Adipose tissue (tissue), 3 donors: Measurements from ENCODE around the gene NOC3L. TPM values are rescaled to one million over a fixed set of nuclear protein-coding genes. Genes with fewer than 3 reads are reported as not detected.

ENCODE experiments used
- H3K27ac ChIP-seq: one replicate; pipeline ENCODE4 v1.5.1; 2013; ENCODE audit warnings: low read depth, low read length
- WGBS, 3 donors: extraction: QIAGEN DNeasy Blood & Tissue Kit; methylation state at CpG; one replicate each; pipeline ENCODE4 v1.1.7; 2013; 5-methylcytosine and 5-hydroxymethylcytosine counted together
- polyA plus RNA-seq, 3 donors: library from polyadenylated mRNA; stranded (reverse); fragments of 200-250 nt; gene quantifications; one replicate each; pipeline ENCODE4 v1.2.3, GENCODE V29; 2013
- donor health status: healthy with polysubstance abuse.
- donor health status: Bipolar disorder and iron deficiency.
- donor health status: healthy.

Gene NOC3L
- polyA plus RNA-seq, 3 donors = 3.3 to 8.8 (median 5.6) TPM

GRCh38 chr10:94316560-94316959, 46.2 kb downstream of the NOC3L start:
- WGBS, 3 donors = 22 to 74% (median 29%) methylated on average over 1 of the region's 1 CpG
- no peak overlapping the region for H3K27ac ChIP-seq

- H3K27ac ChIP-seq = no peak overlapping the region
- WGBS, 3 donors = 10 to 56% (median 50%) methylated on average over 3 of the region's 3 CpGs
These were observed 46.7 kb downstream of the NOC3L start for GRCh38 chr10:94315975-94316464.

DNA sequence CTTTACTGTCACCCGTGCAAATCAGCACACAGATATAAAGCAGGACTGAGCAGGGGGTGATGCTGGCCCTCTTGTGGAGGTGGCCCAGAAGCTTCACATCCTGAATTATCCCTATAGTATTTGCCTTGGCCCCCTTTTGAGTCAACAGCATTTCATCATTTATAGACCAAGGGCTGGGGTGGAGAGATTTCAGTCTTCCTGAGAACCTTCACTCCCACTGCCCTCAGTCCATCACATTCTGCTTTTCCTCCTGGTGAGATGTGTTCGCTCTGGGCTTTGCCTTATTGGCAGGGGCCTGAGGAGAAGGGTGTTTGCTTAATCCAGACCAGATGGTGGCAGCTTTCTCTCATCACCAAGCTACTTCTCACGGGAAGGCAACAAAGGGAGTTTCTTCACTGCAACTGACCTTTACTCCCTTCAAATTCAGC, 47.7 kb downstream of the NOC3L start:
- H3K27ac ChIP-seq = no peak overlapping the region
- 54 to 76% (median 67%) methylated on average over 3 of the region's 3 CpGs for WGBS, 3 donors

- 87 to 91% (median 90%) methylated on average over 6 of the region's 6 CpGs for WGBS, 3 donors
- H3K27ac ChIP-seq = no peak overlapping the region
These were observed 52.4 kb downstream of the NOC3L start for GRCh38 chr10:94310369-94310768.

GRCh38 chr10:94308866-94309265, 53.9 kb downstream of the NOC3L start:
- WGBS, 3 donors = 68 to 82% (median 78%) methylated on average over 3 of the region's 3 CpGs
- H3K27ac ChIP-seq = no peak overlapping the region

- H3K27ac ChIP-seq = no peak overlapping the region
- 35 to 61% (median 36%) methylated on average over 5 of the region's 5 CpGs for WGBS, 3 donors
These were observed 55.6 kb downstream of the NOC3L start for GRCh38 chr10:94307046-94307615.

DNA sequence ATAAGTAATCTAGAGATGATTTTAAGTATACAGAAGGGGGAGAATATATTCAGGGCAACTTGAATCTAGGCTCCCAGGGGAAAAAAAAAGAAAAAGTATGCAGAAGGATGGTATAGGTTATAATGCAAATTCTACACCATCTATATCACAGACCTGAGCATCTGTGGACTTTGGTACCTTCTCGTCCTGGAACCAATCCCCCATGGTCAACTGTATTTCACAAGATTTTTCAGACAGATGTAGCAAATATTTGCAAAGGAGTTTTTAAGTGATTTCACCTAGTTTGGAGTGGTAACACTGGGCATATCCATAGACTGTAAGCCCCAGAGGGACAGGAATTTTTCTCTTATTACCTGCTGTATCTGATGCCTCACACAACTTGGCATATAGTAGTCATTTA, 58.8 kb downstream of the NOC3L start:
- no peak overlapping the region for H3K27ac ChIP-seq
- WGBS, 3 donors = 83 to 93% (median 93%) methylated on average over 1 of the region's 1 CpG

DNA sequence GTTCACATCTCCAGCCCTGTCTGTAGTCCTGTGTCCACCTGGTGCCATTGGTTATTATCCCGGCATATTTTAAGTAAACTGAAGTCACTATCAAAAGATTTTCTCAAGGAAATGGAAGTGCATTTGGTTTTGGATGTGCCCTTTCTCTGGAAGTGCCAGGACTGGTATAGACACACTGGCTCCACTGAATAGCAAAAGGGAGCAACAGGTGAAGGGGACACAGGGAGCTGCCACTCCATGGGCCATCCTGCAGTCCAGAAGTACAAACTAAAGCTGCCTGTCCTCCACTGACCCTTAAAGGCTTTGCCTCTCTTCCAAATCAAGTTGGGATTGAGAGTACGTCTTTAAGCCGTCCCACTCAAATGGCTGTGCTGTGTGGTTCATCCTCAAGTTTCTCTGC, 62.7 kb downstream of the NOC3L start:
- WGBS, 3 donors = 91 to 99% (median 94%) methylated on average over 3 of the region's 3 CpGs
- H3K27ac ChIP-seq = no peak overlapping the region

DNA sequence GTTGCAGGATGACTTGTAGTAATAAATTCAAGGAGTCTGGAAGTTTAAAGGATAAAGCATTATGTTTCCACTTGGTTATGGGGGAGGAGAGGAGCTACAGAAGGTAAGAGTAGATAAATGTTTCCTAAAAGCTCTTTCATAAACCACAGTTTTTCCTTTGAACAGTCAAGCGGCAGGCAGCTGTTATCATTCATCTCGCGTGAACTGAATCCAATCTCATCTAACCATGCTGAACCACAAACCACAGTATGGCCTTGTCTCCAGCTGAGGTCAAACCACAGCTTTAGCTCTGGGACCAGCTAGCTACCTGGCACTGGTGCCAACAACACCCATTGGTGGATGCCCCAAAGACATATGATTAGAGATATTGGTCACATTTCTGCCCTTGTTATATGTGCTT, 63.3 kb downstream of the NOC3L start:
- 54 to 77% (median 60%) methylated on average over 3 of the region's 3 CpGs for WGBS, 3 donors
- H3K27ac ChIP-seq = no peak overlapping the region

DNA sequence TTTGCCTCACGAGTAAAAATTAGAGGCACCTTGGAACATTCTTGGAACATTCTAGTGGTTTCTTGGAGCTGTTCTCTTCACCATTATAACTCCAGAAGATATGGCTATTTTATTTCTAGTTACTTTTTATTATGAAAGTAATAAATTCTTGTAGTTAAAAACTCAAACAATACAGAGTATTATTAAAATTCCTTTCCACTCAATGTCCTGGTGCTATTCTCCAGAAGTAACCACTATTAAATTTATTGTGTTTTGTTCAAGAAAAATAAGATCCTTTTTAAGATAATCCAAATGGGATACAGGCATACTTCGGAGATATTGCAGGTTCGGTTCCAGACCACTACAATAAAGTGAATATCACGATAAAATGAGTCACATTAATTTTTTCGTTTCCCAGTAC, 68.6 kb downstream of the NOC3L start:
- H3K27ac ChIP-seq = no peak overlapping the region
- 80 to 86% (median 81%) methylated on average over 5 of the region's 5 CpGs for WGBS, 3 donors

GRCh38 chr10:94293354-94293753, 69.4 kb downstream of the NOC3L start:
- WGBS, 3 donors = 6 to 56% (median 6%) methylated on average over 1 of the region's 1 CpG
- H3K27ac ChIP-seq = no peak overlapping the region

DNA sequence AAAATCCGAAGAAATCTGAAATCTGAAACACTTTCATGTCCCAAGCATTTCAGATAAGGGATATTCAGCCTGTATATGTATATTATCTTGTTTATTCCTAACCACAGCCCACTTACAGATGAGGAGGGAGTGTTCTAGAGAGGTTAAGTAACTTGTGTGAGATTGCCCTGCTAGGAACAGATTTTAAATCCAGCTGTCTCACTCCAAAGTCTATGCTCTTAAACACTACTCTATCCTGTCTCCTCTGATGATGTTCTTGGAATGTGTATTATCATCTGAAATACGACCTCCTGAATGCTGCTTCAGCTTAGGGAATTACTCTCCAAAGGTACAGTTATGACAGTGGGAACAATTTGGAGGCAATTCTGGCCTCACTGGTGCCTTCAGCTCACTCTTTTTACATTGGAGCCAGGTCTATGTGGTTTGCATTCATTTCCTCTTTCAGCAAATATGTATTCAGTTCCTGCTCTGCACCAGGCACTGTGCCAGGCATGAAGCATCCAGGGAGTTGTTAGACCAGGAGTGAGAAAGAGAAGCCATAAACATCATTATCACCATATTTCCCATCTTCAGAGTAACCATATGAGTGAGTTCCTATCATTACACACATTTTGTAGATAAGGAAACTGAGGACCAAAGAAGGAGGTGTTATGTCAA, 70.2 kb downstream of the NOC3L start:
- H3K27ac ChIP-seq = no peak overlapping the region
- 39 to 62% (median 41%) methylated on average over 2 of the region's 2 CpGs for WGBS, 3 donors

- WGBS, 3 donors = 94 to 100% (median 96%) methylated on average over 2 of the region's 2 CpGs
These were observed 74.2 kb downstream of the NOC3L start for GRCh38 chr10:94288361-94289101.

GRCh38 chr10:94287336-94287735, 75.4 kb downstream of the NOC3L start:
- H3K27ac ChIP-seq = no peak overlapping the region
- 64 to 89% (median 67%) methylated on average over 3 of the region's 3 CpGs for WGBS, 3 donors

More at GRCh38 chr10:94288361-94289101, 74.2 kb downstream of the NOC3L start:
- H3K27ac ChIP-seq = no peak overlapping the region

GRCh38 chr10:94286901-94287300, 75.8 kb downstream of the NOC3L start:
- WGBS, 3 donors = 79 to 93% (median 79%) methylated on average over 4 of the region's 4 CpGs
- H3K27ac ChIP-seq = no peak overlapping the region

DNA sequence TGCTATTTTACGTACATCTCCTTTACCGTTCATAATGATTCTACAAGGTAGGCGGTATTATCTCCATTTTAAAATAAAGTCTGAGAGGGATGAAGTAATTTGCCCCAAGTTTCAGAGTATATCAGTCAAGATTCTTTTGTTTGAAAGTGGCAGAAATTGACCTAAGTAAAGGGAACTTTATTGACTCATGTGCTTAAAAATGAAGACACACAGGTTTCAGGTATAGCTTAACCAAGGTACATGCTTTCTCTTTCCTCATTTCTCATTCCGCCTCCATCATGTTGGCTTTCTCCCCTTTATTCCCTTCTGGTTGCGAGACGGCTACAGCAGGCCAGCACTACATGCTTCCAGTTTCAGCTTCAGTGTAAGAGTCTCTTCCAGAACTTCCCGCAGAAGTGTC, 77.5 kb downstream of the NOC3L start:
- 92 to 97% (median 97%) methylated on average over 7 of the region's 7 CpGs for WGBS, 3 donors
- H3K27ac ChIP-seq = no peak overlapping the region
